K562 (cell line): ENCODE measurements around the gene SLC19A1. TPM values are rescaled to one million over a fixed set of nuclear protein-coding genes. Genes with fewer than 3 reads are reported as not detected.

ENCODE experiments used
- ATAC-seq: fragments of 200-7000 bp; cut with Tn5 transposase; 3 replicates; pipeline ENCODE4 v1.9.1; 2020; ENCODE audit warnings: moderate library complexity
- BruUV-seq: library from RNA; stranded (reverse); fragments of 400-500 nt; replicated peaks from 2 replicates; lab custom pipeline; 2021; lab: Mats Ljungman, UMichigan
- CTCF ChIA-PET: fragments of 300-600 bp; formaldehyde crosslinking; extraction: SDS; loops from one replicate; lab custom pipeline; 2021; ENCODE audit warnings: low intra/inter-chr PET ratio; lab: Yijun Ruan, JAX
- POLR2A ChIA-PET: fragments of 300-600, 350-650 bp; sonication (Branson Sonifier 250); formaldehyde crosslinking; extraction: SDS; loops from one replicate; lab custom pipeline; 2021; ENCODE audit warnings: antibody characterized with exemption, inconsistent platforms; lab: Yijun Ruan, JAX
- DNase-seq, 4 experiments: peaks; one replicate each; pipeline versions ENCODE4 v3.0.0 to v3.0.0-alpha.2; 2011 to 2018; ENCODE audit warnings: low spot score in 3 of 4, mixed read lengths in 3 of 4; ENCODE audit errors: extremely low read depth in 1 of 4
- FAIRE-seq: peaks from 2 replicates; lab custom pipeline; 2011; peaks lifted over from hg19 to GRCh38; lab: Jason Lieb, UNC
- H2AFZ ChIP-seq: 2 replicates; pipeline ENCODE4 v1.6.0; 2011; ENCODE audit warnings: low read depth, low read length, control low read depth, inconsistent platforms
- H3K27ac ChIP-seq: fragments of 200-600 bp; 3 replicates; pipeline ENCODE4 v1.8.0; 2011; ENCODE audit warnings: low read depth, mild to moderate bottlenecking, control low read depth, inconsistent platforms, low read length, moderate library complexity, mixed read lengths; ENCODE audit errors: extremely low read depth
- H3K27me3 ChIP-seq, 2 experiments: fragments of 300-600 bp in 1 of 2; 2 replicates in 1 of 2; 3 replicates in 1 of 2; pipeline versions ENCODE4 v1.6.0 to v1.8.0; 2011; ENCODE audit warnings: inconsistent platforms in 2 of 2, low read length in 2 of 2, mild to moderate bottlenecking in 1 of 2, mixed read lengths in 1 of 2, moderate library complexity in 1 of 2; ENCODE audit not compliant: control insufficient read depth in 2 of 2, insufficient read depth in 2 of 2
- H3K36me3 ChIP-seq: fragments of 300-600 bp; 3 replicates; pipeline ENCODE4 v1.8.0; 2011; ENCODE audit warnings: mild to moderate bottlenecking, low read length, inconsistent platforms; ENCODE audit not compliant: control insufficient read depth, insufficient read depth
- H3K4me1 ChIP-seq, 2 experiments: fragments of 200-600 bp in 1 of 2; replicated peaks in 1 of 2; 2 replicates in 1 of 2; 3 replicates in 1 of 2; pipeline versions ENCODE4 v1.5.1 to v1.8.0; 2011; ENCODE audit warnings: inconsistent platforms in 2 of 2, low read length in 2 of 2, mild to moderate bottlenecking in 1 of 2, mixed read lengths in 1 of 2, moderate library complexity in 1 of 2; ENCODE audit not compliant: control insufficient read depth in 2 of 2, insufficient read depth in 2 of 2
- H3K4me2 ChIP-seq: 2 replicates; pipeline ENCODE4 v1.6.1; 2011; ENCODE audit warnings: low read length, control low read depth, inconsistent platforms, mixed read lengths; ENCODE audit not compliant: insufficient read depth
- H3K4me3 ChIP-seq: fragments of 200-600 bp; sonication (generic), shearing (Covaris generic); 2 replicates; pipeline ENCODE4 v1.5.1; 2016; ENCODE audit warnings: control low read depth, inconsistent platforms
- H3K79me2 ChIP-seq: fragments of 200-600 bp; 3 replicates; pipeline ENCODE4 v1.8.0; 2011; ENCODE audit warnings: low read length, inconsistent platforms; ENCODE audit not compliant: control insufficient read depth, insufficient read depth
- H3K9ac ChIP-seq, 2 experiments: 2 replicates each; pipeline versions ENCODE4 v1.6.0 to v1.6.1; 2011; ENCODE audit warnings: low read depth in 2 of 2, low read length in 2 of 2, control low read depth in 1 of 2, inconsistent platforms in 1 of 2, mild to moderate bottlenecking in 1 of 2, mixed read lengths in 1 of 2; ENCODE audit not compliant: insufficient read depth in 1 of 2
- H3K9me1 ChIP-seq: one replicate; pipeline ENCODE4 v1.6.0; 2011; ENCODE audit warnings: inconsistent platforms, mild to moderate bottlenecking, low read length, moderate library complexity; ENCODE audit not compliant: control insufficient read depth, insufficient read depth
- H3K9me3 ChIP-seq: replicated peaks from 2 replicates; pipeline ENCODE4 v1.5.1; 2011; ENCODE audit warnings: low read depth, low read length, inconsistent platforms; ENCODE audit not compliant: control insufficient read depth, insufficient read depth
- H4K20me1 ChIP-seq: replicated peaks from 2 replicates; pipeline ENCODE4 v1.6.1; 2011; ENCODE audit warnings: low read length, inconsistent platforms, mixed read lengths; ENCODE audit not compliant: control insufficient read depth, insufficient read depth
- BRD4 ChIP-seq: fragments of 200-600 bp; sonication (generic); IDR thresholded peaks from 2 replicates; pipeline ENCODE4 v1.6.1; 2017; ENCODE audit warnings: inconsistent platforms
- CBX1 ChIP-seq: sonication (generic); IDR thresholded peaks from 2 replicates; pipeline ENCODE4 v1.6.1; 2016; ENCODE audit warnings: antibody characterized with exemption, low read depth, mild to moderate bottlenecking
- CBX2 ChIP-seq: fragments of 200-600 bp; sonication (generic); IDR thresholded peaks from one replicate; pipeline ENCODE4 v1.6.1; 2012; ENCODE audit warnings: mild to moderate bottlenecking, low read length, inconsistent platforms; ENCODE audit not compliant: insufficient read depth, poor library complexity, severe bottlenecking
- CBX3 ChIP-seq, 2 experiments: IDR thresholded peaks; 1 replicate in 1 of 2; 2 replicates in 1 of 2; pipeline ENCODE4 v1.6.1; 2012; ENCODE audit warnings: inconsistent platforms in 2 of 2, low read length in 2 of 2, borderline replicate concordance in 1 of 2, control low read depth in 1 of 2
- ELF4 ChIP-seq: fragments of 450-650 bp; formaldehyde crosslinking; IDR thresholded peaks from 2 replicates; pipeline ENCODE4 v1.4.0; 2022; ENCODE audit warnings: missing genetic modification characterization
- MYBL2 ChIP-seq, 2 experiments: fragments of 450-650 bp in 1 of 2; sonication (generic) in 1 of 2; formaldehyde crosslinking in 1 of 2; IDR thresholded peaks; 2 replicates each; pipeline versions ENCODE4 v1.6.1 to v1.8.1; 2017 to 2022; ENCODE audit warnings: borderline replicate concordance in 1 of 2, inconsistent platforms in 1 of 2, low read depth in 1 of 2, mild to moderate bottlenecking in 1 of 2, missing genetic modification reagents in 1 of 2, moderate library complexity in 1 of 2
- NFATC3 ChIP-seq: fragments of 450-650 bp; IDR thresholded peaks from 2 replicates; pipeline ENCODE4 v1.6.1; 2017; ENCODE audit warnings: mild to moderate bottlenecking
- PYGO2 ChIP-seq: fragments of 450-650 bp; IDR thresholded peaks from 2 replicates; pipeline ENCODE4 v1.6.1; 2016; ENCODE audit warnings: mild to moderate bottlenecking, missing genetic modification characterization, moderate library complexity, missing compliant biosample characterization
- SRF ChIP-seq, 2 experiments: fragments of 250-450, 450-650 bp in 1 of 2; sonication (Bioruptor Pico) in 1 of 2; sonication (generic) in 1 of 2; formaldehyde crosslinking; IDR thresholded peaks; 2 replicates each; pipeline versions ENCODE4 v1.5.0 to v1.5.1; 2020 to 2022; ENCODE audit warnings: mild to moderate bottlenecking in 1 of 2, missing genetic modification reagents in 1 of 2
- TCF7 ChIP-seq: sonication (generic); IDR thresholded peaks from 2 replicates; pipeline ENCODE4 v1.6.1; 2016; ENCODE audit warnings: antibody characterized with exemption, borderline replicate concordance
- TOE1 ChIP-seq, 2 experiments: fragments of 450-650 bp in 1 of 2; sonication (generic) in 1 of 2; formaldehyde crosslinking in 1 of 2; IDR thresholded peaks; 2 replicates each; pipeline versions ENCODE4 v1.7.1 to v1.8.0; 2016 to 2022; ENCODE audit warnings: borderline replicate concordance in 2 of 2, mild to moderate bottlenecking in 2 of 2, antibody characterized with exemption in 1 of 2, inconsistent platforms in 1 of 2, low read depth in 1 of 2, missing genetic modification reagents in 1 of 2, moderate library complexity in 1 of 2
- ZNF282 ChIP-seq: sonication (generic); formaldehyde crosslinking; IDR thresholded peaks from 2 replicates; pipeline ENCODE4 v1.8.1; 2023; ENCODE audit warnings: missing genetic modification reagents
- ZNF436 ChIP-seq: fragments of 250-450, 450-650 bp; sonication (Bioruptor Pico); formaldehyde crosslinking; IDR thresholded peaks from 2 replicates; pipeline ENCODE4 v1.7.0; 2020; ENCODE audit warnings: mild to moderate bottlenecking
- WGBS: fragments of 100-300 bp; shearing (Covaris generic); methylation state at CpG from one replicate; pipeline ENCODE4 v1.1.6; 2016; ENCODE audit warnings: low coverage, mixed read lengths; ENCODE audit not compliant: insufficient coverage; ENCODE audit errors: missing lambda C conversion rate; 5-methylcytosine and 5-hydroxymethylcytosine counted together
- in situ Hi-C: fragments of 300-500 bp; cut with MboI; formaldehyde crosslinking; loops from 4 replicates; pipeline ENCODE4 v1.15.0; 2018; ENCODE audit warnings: inconsistent platforms, mixed read lengths
- intact Hi-C: fragments of 100-400 bp; cut with micrococcal nuclease; formaldehyde crosslinking; loops from 2 replicates; pipeline ENCODE4 v1.14.2; 2022
- polyA plus RNA-seq, 8 experiments: library from polyadenylated mRNA; depleted of rRNA in 4 of 8; stranded (reverse) in 5 of 8; unstranded in 3 of 8; fragments of >200 nt; fragmentation: Nextera tagmentation in 2 of 8; fragmentation: Illumina TruSeq in 1 of 8; extraction: Ambion mirVana in 2 of 8; extraction: Trizol in 1 of 8; gene quantifications; 2 replicates each; pipeline versions ENCODE4 v1.2.1 to v1.2.3, GENCODE V29; 2011 to 2014; ENCODE audit warnings: inconsistent platforms in 1 of 8, missing spikeins in 1 of 8
- total RNA-seq, 7 experiments: library from RNA; depleted of rRNA in 6 of 7; stranded (reverse); fragments of >200 nt in 6 of 7; fragmentation: Illumina TruSeq in 2 of 7; extraction: Trizol in 2 of 7; gene quantifications; 2 replicates each; pipeline versions ENCODE4 v1.2.1 to v1.2.3, GENCODE V29; 2011 to 2021; ENCODE audit warnings: low replicate concordance in 1 of 7
- TF ChIP-seq, protein P1 (sequence below), 2 experiments: fragments of 450-650 bp in 1 of 2; IDR thresholded peaks; 2 replicates each; pipeline ENCODE4 v1.6.1; 2011 to 2017; ENCODE audit warnings: low read depth in 2 of 2, antibody characterized with exemption in 1 of 2, borderline replicate concordance in 1 of 2, low read length in 1 of 2, mild to moderate bottlenecking in 1 of 2, mixed read lengths in 1 of 2; ENCODE audit not compliant: control insufficient read depth in 1 of 2

The SLC19A1 gene
- total and polyA plus RNA-seq, 9 of the 15 experiments (the other 6 are each of a cell fraction or from before 2014, with no cell fraction given): 0.65 to 88.7 (median 12.0) TPM

DNA sequence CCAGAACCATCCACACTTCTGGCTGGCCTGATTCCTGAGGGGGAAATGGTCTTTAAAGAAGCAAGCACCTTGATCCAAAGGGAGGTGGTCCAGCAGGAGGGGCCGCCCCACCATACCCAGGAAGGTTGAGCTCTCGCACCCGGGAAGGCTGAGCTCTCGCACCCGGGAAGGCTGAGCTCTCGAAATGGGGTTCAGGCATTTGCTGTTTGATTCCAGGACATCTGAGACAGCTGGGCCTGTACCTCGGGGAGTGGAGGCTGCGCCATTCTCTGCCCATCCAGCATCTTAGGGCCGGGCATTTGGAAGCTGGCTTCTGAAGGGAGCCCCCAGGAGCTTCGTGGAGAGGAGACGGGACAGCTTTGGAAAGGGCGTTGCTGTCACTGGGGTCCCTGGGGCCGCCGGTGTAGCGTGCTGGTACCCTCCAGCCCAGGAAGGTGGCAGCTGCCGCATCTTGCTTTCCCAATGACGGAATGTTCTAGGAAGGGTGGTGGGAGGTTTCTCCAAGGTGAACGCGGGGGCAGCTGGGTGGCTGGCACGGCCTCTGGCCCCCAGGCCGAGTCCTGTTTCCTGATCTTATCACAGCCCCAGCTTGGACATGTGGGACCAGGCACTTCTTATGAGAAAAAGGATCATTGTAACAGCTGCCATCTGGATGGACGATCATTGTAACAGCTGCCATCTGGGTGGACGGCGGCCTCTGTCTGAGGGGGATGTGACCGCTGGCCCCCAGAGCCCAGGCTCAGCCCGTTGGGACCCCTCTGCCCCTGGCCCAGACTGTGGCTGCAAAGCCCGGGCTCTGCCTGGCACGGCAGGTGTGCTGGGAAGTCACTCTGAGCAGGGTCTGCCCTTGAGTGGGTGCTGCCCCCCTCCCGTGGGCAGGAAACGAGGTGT lies 75.7 kb downstream of the SLC19A1 start:
- in situ Hi-C loops (no loop called here), intact Hi-C loops (no loop called here)
- peaks cover 12 to 43% of the 10 kb centered on the region in 2 experiments; a peak in 4 of 5 replicates for H3K27me3 ChIP-seq
- no peak for DNase-seq
- ATAC-seq: no peak
- no peaks in the 10 kb centered on the region for H3K9me3 ChIP-seq
- peaks cover 7% of the 10 kb centered on the region for H3K9me1 ChIP-seq
- H3K36me3 ChIP-seq: no peaks in the 10 kb centered on the region
- TF ChIP-seq BRD4 (no peak), ZNF436 (no peak), SRF (CRISPR knock-in tag; IDR thresholded peaks at IDR 0.05) (no peak), MYBL2 (IDR thresholded peaks at IDR 0.05; ENCODE audit: low read depth) (no peak), MYBL2 (CRISPR knock-in tag; IDR thresholded peaks at IDR 0.05; ENCODE audit: borderline replicate concordance) (no peak), PYGO2 (tag) (no peak), CBX1 (no peak), TOE1 (IDR thresholded peaks at IDR 0.05; ENCODE audit: borderline replicate concordance) (no peak), TOE1 (CRISPR knock-in tag; IDR thresholded peaks at IDR 0.05; ENCODE audit: borderline replicate concordance, low read depth) (no peak), ELF4 (CRISPR knock-in tag) (no peak), NFATC3 (no peak), ZNF282 (no peak), TCF7 (no peak), CBX2 (no peak), CBX3 (IDR thresholded peaks at IDR 0.05; ENCODE audit: borderline replicate concordance in 1 of 2, low read length in 2 of 2) (no peak)
- TF ChIP-seq, protein P1, sequence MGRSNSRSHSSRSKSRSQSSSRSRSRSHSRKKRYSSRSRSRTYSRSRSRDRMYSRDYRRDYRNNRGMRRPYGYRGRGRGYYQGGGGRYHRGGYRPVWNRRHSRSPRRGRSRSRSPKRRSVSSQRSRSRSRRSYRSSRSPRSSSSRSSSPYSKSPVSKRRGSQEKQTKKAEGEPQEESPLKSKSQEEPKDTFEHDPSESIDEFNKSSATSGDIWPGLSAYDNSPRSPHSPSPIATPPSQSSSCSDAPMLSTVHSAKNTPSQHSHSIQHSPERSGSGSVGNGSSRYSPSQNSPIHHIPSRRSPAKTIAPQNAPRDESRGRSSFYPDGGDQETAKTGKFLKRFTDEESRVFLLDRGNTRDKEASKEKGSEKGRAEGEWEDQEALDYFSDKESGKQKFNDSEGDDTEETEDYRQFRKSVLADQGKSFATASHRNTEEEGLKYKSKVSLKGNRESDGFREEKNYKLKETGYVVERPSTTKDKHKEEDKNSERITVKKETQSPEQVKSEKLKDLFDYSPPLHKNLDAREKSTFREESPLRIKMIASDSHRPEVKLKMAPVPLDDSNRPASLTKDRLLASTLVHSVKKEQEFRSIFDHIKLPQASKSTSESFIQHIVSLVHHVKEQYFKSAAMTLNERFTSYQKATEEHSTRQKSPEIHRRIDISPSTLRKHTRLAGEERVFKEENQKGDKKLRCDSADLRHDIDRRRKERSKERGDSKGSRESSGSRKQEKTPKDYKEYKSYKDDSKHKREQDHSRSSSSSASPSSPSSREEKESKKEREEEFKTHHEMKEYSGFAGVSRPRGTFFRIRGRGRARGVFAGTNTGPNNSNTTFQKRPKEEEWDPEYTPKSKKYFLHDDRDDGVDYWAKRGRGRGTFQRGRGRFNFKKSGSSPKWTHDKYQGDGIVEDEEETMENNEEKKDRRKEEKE (IDR thresholded peaks at IDR 0.05; ENCODE audit: borderline replicate concordance in 1 of 2, control insufficient read depth in 1 of 2, low read depth in 2 of 2, low read length in 1 of 2): no peak
- FAIRE-seq: no peak
- no peak overlapping the region for H3K27ac ChIP-seq
- ChIA-PET CTCF (no interaction called here), POLR2A (no interaction called here)
- WGBS: 19% methylated on average over 30 of the region's 30 CpGs
- H3K4me2 ChIP-seq: no peak overlapping the region
- H3K4me3 ChIP-seq: no peak overlapping the region
- no peak overlapping the region for H2AFZ ChIP-seq
- no peak overlapping the region; a peak in 1 of 4 replicates for H3K9ac ChIP-seq
- H3K4me1 ChIP-seq: peaks cover 0 to 52% of the 10 kb centered on the region in 2 experiments; a peak in 4 of 5 replicates
- peaks cover 62% of the 10 kb centered on the region for H4K20me1 ChIP-seq
- BruUV-seq: no TSS peak
- no peaks in the 10 kb centered on the region for H3K79me2 ChIP-seq
